GM18951 (cell line): ENCODE measurements around the gene SLC16A8.

Experiments used
- POLR2A ChIP-seq: IDR thresholded peaks from 4 replicates; pipeline ENCODE4 v1.6.1; 2011; ENCODE audit warnings: mild to moderate bottlenecking; ENCODE audit not compliant: insufficient read length, insufficient read depth; ENCODE audit errors: extremely low read depth
- in situ Hi-C: fragments of 300-500 bp; cut with MboI; formaldehyde crosslinking; loops from one replicate; pipeline ENCODE4 v1.12.0; 2022; ENCODE audit warnings: low sequenced_read_pairs, mixed read lengths, inconsistent platforms; ENCODE audit not compliant: unreplicated experiment

Gene SLC16A8

DNA sequence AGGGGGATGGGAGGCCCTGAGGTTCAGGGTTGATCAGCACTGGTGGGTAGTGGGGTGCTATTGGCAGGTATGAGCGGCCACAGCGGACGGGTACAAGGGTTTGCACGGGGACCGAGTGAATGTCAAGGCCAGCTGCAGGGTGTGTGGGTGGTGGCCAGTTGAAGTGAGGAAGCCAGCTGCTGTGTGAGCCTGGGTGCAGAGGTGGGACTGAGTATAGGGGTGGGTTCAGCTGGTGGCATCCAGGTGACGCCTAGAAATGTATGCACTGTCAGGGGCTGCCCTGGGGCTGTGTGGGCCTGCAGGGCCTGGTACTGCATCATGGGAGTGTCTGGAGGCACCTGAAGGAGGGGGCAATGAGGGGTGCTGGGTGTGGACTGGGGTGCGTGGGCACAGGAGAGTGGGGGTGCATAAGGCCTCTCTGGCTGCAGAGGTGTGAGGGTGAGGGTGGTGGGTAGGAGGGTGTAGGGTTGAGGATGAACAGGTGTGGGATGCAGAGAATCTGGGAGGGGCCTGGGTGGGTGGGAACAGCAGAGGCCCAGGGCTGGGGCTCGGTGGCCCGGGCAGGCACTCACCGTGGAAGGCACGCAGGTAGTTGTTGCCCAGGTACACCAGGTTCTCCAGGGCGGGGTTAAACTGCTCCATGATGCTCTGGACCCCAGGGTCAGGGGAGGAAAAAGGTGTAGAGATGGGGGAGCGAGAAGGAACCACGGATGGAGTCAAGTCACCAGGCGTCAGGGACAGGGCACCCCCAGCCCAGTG, 24.8 kb upstream of the SLC16A8 start:
- in situ Hi-C loops: no loop called here
- TF ChIP-seq POLR2A: no peak

DNA sequence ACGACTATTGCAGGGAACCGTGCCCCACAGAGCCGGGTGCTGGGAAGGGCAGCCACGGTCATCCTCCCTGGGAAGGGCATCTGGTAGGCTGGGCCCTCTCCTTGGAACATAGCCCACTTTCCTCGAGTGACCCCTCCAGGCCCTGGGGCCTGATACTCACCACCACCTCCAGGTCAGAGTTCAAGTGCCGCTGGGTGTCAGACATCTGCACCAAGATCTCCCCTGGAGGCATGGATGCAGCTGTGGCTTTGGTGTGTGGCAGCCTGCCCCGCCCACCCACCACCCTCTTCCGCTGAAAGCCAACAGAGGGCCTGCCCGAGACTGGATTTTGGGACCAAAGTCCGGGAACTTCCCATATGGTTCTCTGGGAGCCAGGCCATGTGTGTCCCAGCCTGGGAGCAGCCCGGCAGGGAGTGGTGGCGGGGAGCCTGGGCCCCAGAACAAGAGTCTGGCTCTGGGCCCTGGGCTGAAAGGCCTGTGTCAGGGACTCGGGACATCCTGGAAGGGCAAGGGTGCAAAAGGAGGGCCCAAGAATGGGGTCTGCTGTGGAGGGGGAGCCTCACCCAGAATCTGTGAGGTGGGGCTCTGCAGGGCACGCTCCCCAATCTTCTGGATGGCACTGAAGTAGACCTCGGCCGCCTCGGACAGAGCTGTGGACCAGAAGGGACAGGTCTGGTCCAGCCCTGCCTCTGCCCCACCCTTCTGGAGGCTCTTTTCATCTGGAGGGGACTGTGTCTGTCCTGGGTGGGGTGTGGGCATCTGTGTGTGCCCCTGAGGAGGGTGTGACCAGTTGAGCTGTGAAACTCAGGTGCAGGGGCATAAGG, 23.9 kb upstream of the SLC16A8 start:
- TF ChIP-seq POLR2A: no peak
- in situ Hi-C loops: no loop called here

DNA sequence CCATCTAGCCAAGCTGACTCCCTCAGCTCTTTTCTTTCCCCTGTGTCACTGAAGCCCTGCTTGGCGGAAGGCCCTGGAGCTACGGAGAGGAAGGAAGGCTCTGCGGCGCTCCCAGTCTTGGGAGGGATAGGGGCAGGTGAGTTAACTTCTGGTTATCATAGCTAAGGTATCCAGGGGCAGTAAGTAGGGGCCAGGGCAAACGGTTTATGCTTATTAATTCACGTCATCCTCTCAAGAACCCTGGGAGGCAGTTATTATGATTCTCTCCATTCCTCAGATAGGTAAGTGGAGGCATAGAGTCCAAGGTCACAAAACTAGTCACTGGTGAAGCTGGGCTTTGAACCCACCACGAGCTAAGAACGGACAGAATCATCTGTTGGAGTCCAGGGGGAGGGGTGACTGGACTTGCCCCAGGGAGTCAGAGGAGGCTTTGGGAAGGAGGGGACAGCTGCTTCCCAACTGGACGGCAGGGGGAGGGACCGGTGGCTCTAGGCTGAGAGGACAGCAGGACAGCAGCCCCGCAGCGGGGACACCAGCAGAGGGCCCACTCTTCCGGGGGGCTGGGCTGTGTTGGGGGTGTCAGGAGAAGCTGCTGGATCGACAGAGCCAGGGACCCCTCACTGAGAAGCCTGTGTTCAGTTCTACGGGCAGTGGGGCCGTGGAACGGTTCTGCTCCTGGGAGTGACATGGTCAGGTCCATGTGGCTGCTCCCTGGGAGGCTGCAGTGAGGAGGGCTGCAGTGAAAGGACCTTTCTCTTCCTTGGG, 23.0 kb upstream of the SLC16A8 start:
- in situ Hi-C loops: no loop called here
- no peak for TF ChIP-seq POLR2A

DNA sequence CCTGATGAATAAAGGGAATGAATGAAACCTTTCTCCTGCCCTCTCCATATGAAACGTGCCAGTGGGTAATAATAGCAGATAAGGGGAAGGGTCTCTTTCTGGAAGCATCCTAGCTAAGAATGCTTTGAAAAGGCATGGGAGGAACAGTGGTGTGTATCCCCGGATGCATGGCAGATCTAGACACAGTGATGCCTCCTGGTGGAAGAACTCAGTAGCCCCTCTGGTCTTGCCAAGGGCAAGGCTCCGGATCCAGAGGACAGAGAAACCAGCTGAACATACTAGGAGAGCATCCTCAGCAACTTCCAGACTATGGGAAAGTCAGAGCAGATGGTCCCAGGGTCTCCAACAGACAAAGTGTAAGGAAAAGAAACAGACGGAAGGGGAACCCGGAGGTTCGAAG, 20.1 kb upstream of the SLC16A8 start:
- TF ChIP-seq POLR2A: no peak
- in situ Hi-C loops: no loop called here

DNA sequence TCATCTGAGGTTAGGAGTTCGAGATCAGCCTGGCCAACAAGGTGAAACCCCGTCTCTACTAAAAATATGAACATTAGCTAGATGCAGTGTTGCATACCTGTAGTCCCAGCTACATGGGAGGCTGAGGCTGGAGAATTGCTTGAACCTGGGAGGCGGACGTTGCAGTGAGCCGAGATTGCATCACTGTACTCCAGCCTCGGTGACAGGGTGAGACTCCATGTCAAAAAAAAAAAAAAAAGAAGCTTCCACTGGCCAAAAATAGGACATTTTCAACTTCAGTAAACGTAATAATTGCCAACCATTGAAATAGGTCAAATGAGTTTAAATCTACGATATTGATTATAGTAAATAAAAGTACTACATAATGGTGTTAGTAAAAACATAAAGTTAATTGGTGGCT, 19.7 kb upstream of the SLC16A8 start:
- in situ Hi-C loops: no loop called here
- no peak for TF ChIP-seq POLR2A

DNA sequence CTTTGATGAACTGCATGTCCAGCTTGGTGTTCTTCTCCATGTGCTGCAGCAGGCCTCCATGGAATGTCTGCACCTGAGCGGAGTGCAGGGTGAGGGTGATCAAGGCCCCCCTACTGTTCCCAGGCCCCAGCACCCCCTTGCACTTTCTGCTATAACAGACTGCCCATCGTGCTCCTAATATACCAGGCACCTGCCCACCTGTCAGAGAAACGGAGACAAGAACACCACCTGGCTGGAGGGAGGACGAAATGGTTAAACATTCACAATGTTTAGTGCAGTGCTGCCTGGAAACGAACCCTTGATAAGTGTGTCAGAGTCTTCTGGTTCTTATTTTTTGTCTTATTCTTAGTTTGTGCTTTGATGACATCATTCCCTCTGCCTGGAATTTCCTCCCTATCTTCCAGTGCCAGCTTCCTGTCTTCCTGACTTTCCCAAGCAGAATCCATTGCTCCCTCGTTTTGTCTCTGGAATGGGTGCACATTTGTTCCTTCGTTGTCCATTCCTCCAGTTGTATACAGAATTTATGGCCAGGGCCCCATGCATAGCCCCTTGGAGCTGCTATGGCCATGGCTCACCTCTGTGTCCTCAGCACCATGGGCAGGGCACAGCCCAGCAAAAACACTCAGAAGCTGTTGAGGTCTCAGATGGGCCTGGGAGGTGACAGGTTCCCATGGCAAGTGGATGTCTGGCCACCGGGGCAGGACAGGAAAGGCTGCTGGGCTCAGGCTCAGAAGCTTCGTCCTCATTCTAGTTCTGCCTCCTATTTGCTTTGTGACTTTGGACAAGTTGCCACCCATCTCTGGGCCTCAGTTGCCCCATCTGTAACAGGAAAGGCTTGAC, 14.6 kb upstream of the SLC16A8 start:
- no peak for TF ChIP-seq POLR2A
- in situ Hi-C loops: no loop called here

DNA sequence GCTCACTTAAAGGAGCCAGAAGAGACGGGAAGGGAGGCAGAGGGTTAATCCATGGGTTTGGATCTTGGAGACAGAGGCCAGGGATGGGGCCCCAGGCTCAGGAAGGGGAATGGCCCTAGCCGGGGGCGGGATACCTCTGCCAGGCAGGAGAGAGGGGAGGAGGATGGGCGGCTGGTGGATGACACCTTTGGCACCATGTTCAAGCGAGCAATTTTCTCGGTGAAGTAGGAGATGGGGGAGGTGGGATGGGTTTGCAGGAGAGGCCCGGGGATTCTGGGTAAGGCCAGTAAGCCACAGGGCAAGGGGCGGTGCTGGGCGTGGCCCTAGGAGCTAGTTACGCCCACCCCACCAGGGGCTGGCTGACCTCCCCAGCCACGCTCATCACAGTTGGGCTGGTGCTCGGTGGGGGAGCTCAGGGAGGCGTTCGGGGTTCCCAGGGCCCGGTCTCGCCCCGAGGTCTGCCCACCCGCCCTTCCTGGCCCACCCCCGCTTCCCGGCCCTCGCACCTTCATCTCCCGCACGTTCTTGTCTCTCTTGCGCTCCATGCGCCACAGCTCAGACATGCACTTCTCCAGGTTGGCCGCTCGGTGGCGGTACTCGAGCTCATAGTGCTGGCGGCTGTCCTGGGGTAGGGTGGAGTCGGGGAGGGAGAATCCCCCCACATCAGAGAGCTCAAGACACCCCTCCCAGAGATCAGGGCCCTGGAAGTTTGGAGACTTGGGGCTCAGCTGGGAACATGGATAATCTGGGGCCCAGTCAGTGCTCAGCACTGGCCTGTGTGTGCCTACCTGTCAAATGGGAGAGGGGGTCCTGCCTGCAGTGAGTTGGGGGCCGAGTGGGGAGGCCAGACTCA, 13.8 kb upstream of the SLC16A8 start:
- no peak for TF ChIP-seq POLR2A
- in situ Hi-C loops: no loop called here

DNA sequence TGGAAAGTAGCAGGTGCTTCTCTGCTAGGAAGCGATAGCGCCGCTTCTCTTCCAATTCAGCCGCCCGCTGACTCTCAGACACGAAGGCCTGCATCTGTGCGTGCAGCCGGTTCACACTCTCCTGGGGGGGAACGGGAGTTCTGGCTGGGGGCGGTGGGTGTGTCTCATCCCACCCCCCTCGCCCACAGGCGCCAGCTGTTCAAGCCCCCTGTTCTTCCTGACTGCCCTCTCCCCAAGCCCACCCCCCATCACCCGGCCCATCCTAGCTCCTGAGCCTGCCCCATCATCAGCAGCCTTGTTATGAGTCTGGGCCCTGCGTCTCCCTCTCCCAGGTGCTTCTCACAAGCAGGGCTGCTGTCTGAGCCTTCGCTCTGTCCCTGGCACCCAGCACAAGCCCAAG, 13.1 kb upstream of the SLC16A8 start:
- TF ChIP-seq POLR2A: no peak
- in situ Hi-C loops: no loop called here

DNA sequence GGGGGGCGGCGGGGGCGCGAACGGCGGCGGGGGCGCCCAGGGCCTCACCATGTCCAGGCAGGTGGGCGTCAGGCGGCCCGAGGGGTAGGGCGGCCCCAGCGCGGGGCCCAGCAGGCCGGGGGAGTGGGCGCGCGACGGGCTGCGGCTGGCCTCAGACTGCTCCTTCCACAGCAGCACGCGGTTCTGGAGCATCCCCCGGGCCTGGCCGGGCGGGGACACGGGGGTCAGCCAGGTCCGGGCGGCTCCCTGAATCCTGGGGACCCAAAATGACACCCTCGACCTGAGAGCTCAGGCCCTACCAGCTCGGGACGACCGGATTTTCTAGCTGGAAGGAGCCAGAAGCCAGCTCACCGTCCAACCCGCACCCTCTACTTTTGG, 5.5 kb upstream of the SLC16A8 start:
- in situ Hi-C loops: no loop called here
- TF ChIP-seq POLR2A: no peak

DNA sequence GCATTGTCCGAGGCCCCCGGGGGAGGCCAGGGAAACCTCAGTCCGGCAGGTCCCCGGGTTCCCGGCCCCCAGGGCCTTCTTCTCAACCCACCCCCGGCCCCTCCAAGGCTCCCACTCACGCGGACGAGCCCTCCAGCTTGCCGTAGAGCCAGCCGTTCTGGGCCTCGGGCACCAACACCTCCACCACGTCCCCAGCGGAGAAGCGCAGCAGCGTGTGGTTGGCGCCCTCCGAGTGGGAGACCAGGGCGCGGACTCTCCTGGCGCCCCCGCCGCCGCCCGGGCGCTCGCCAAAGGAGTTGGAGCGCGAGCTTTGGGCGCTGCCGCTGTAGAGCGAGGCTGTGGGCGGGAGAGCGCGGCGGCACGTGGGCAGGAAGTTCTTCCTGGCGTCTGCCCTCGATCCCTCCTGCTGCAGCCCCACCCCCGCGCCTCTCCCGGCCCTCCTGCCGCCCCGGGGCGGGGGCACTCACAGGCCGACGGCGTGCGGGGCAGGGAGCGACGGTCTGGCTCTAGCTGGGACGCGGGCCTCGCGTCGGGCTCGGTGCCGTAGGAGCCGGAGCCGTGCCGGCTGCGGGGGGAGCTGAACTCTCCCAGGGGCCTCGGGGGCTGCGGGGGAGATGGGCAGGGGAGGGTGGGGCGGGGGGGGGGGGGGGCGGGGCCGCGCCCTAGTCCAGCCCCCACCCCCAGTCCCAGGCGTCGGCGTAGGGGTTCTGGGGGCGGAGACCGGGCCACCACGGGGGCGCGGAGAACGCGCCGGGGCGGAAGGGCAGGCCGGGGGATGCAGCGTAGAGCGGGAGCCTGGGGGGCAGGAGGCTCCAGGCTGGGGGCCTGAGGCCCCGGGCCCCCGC, 4.9 kb upstream of the SLC16A8 start:
- TF ChIP-seq POLR2A: no peak
- in situ Hi-C loops: no loop called here

DNA sequence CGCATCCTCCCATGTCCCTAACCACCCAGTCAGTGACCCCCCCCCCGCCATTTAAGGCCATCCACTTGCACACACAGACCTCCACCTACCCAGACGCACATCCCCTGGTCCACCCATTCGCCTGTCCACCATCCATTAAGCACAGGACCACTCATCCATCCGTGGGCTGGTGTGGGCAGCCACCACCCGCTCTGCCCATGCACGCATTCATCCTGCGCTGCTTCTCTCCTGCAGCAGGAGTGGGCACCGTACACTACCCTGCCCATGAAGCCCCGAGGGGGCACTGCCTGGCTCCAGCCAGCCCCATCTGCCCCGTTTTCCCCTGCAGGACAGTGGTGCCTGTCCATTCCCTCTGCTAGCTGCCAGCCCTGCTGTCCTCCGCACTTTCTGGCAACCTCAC, 3.9 kb upstream of the SLC16A8 start:
- in situ Hi-C loops: no loop called here
- TF ChIP-seq POLR2A: no peak
